Measurements from ENCODE around the gene TRPM8.

TRPM8 gene

GRCh38 chr2:234006501-234006900, 89.3 kb downstream of the TRPM8 start:
- H3K9me3 Mint-ChIP-seq: peaks cover 13% of the 10 kb centered on the region
- TF ChIP-seq CTCF (IDR thresholded peaks at IDR 0.05): no peak
- H3K4me1 Mint-ChIP-seq: peaks cover 23% of the 10 kb centered on the region
- H3K27ac Mint-ChIP-seq: no peak overlapping the region
- H3K36me3 Mint-ChIP-seq (ENCODE audit: low read depth): no peaks in the 10 kb centered on the region
- no peak overlapping the region for H3K4me3 Mint-ChIP-seq
- no peak for DNase-seq
- H3K27me3 Mint-ChIP-seq (ENCODE audit: low read depth, poor library complexity): peaks cover 12% of the 10 kb centered on the region

GRCh38 chr2:234014427-234014826, 97.3 kb downstream of the TRPM8 start:
- no peak for DNase-seq
- H3K27ac Mint-ChIP-seq: no peak overlapping the region
- H3K4me3 Mint-ChIP-seq: no peak overlapping the region
- no peaks in the 10 kb centered on the region for H3K4me1 Mint-ChIP-seq
- H3K9me3 Mint-ChIP-seq: peaks cover 34% of the 10 kb centered on the region
- TF ChIP-seq CTCF (IDR thresholded peaks at IDR 0.05): no peak
- no peaks in the 10 kb centered on the region for H3K36me3 Mint-ChIP-seq (ENCODE audit: low read depth)
- H3K27me3 Mint-ChIP-seq (ENCODE audit: low read depth, poor library complexity): no peaks in the 10 kb centered on the region

GRCh38 chr2:234015861-234016260, 98.7 kb downstream of the TRPM8 start:
- DNase-seq: no peak
- Mint-ChIP-seq H3K27ac (no peak overlapping the region), H3K27me3 (ENCODE audit: low read depth, poor library complexity) (no peaks in the 10 kb centered on the region), H3K4me3 (no peak overlapping the region), H3K4me1 (no peaks in the 10 kb centered on the region), H3K9me3 (peaks cover 28% of the 10 kb centered on the region), H3K36me3 (ENCODE audit: low read depth) (no peaks in the 10 kb centered on the region)
- TF ChIP-seq CTCF (IDR thresholded peaks at IDR 0.05): no peak

DNA sequence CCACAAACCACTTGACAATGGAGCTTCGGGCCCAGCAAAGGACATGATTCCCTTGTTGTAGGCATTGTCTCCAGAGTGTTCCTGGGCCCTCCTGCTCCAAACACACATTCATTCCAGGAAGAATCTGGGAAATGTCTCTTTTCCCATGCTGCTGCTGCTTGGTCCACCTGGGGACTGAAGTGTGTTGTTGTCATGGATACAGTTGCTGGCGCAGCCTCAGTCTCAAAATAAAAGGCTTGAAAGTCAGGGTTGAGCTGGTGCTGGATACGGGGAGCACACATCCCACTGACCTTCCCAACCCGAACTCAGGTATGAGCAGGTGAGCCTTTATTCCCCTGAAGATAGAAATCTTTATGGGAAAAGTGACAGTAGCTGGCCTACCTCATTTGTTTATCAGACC, 102.7 kb downstream of the TRPM8 start:
- Mint-ChIP-seq H3K27ac (no peak overlapping the region), H3K4me3 (no peak overlapping the region), H3K27me3 (ENCODE audit: low read depth, poor library complexity) (peaks cover 8% of the 10 kb centered on the region), H3K36me3 (ENCODE audit: low read depth) (no peaks in the 10 kb centered on the region), H3K9me3 (peaks cover 31% of the 10 kb centered on the region), H3K4me1 (peaks cover under 1% of the 10 kb centered on the region)
- DNase-seq: no peak
- no peak for TF ChIP-seq CTCF (IDR thresholded peaks at IDR 0.05)

DNA sequence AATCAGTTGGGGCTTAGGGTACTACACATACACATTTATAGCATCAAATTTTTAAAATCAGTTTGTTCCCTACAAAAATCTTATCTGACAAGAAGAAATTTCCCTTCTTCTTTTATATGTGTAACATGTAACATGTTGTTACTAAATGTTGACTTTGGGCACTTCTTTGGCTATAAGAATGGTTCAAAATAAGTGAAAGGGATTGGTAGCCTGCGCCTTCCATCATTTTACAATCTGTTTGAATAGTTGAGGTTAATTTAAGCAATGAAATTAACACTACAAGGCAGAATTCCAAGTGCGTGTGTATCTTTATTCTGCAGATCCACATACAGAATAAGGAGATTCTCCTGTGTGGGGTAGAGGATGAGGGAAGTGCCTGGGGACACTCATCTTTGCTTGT, 103.2 kb downstream of the TRPM8 start:
- Mint-ChIP-seq H3K4me1 (peaks cover 5% of the 10 kb centered on the region), H3K36me3 (ENCODE audit: low read depth) (no peaks in the 10 kb centered on the region), H3K27me3 (ENCODE audit: low read depth, poor library complexity) (peaks cover 8% of the 10 kb centered on the region), H3K4me3 (no peak overlapping the region), H3K9me3 (peaks cover 31% of the 10 kb centered on the region), H3K27ac (no peak overlapping the region)
- no peak for DNase-seq
- no peak for TF ChIP-seq CTCF (IDR thresholded peaks at IDR 0.05)

GRCh38 chr2:234022424-234022823, 105.3 kb downstream of the TRPM8 start:
- TF ChIP-seq CTCF (IDR thresholded peaks at IDR 0.05): no peak
- H3K4me1 Mint-ChIP-seq: peaks cover 25% of the 10 kb centered on the region
- no peak overlapping the region for H3K27ac Mint-ChIP-seq
- DNase-seq: no peak
- H3K9me3 Mint-ChIP-seq: peaks cover 27% of the 10 kb centered on the region
- no peak overlapping the region for H3K4me3 Mint-ChIP-seq
- peaks cover 8% of the 10 kb centered on the region for H3K27me3 Mint-ChIP-seq (ENCODE audit: low read depth, poor library complexity)
- no peaks in the 10 kb centered on the region for H3K36me3 Mint-ChIP-seq (ENCODE audit: low read depth)
